Fibroblast of skin of abdomen (primary cell): Measurements from ENCODE around the gene RHOA.

Experiments
- DNase-seq: peaks from one replicate; pipeline ENCODE4 v3.0.0-alpha.2; 2013

Gene RHOA

DNA sequence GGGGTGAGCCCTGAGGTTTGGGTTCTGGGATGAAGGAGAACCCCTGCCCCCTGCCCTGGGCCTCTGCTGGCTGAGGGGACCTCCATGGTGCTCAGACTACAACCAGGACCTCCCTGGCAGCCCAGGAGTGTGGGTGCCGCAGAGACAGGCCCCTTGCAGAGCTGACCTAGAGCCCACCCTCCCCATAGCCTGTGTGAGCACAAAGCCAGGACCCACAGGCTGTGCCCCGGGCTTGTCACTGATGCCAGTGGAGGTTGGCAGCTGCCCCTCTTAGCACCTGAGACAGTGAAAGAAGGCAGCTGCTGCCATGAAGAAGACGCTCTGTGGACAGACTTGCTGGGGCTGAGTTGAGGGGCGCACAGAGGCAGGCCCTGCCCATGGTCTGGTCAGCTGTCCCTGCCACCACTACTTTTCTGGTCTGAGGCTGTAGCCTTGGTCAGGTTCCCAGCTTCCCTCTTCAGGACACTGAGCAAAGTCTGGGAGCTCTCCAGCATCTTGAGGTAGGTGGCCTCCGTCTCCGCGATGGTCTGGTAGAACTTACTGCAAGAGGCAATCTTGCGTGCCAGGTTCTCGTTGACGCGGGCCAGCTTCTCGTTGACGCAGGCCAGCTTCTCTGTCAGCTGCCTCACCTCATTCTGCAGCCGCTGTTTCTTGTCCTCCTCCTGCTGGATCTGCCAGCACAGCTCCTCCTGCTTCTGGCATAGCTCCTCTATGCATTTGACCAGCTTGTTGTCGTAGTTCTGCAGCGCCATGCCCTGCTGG, 94.9 kb downstream of the RHOA start:
- DNase-seq = no peak

DNA sequence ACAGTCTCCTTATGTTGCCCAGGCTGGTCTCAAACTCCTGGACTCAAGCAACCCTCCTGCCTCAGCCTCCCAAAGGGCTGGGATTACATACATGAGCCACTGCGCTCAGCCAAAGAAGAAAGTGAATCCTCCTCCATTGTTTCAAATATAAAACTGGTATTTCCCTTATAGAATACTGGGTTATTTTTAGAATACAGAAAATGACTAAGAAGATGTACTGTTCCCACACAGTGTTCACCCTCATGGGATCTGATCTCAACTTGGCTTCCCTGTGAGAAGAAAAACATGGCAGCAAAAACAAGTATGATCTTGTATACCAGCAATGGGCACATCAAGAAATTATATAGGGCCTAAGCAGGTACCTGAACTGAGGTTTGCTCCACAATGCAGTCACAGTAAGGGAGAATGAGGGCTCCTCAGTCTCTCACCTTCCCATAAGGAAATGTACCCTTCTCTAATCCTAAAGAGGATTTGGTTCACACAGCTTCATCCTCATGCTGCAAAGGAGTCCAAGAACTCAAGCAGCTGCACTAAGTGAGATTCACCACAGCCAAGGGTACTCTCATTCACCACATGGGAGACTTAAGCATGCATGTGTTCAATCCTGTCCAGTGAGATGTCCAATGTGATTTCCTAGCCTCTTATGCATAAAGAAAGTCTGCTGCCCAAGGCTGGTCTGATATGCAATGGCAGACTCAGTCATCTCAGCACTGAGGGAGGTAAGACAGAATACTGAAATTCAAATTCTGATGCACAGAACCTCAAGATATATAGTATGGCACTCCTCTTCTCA, 97.7 kb downstream of the RHOA start:
- peak; percentile 8 for DNase-seq

GRCh38 chr3:49311283-49311682, 100.5 kb downstream of the RHOA start:
- no peak for DNase-seq

GRCh38 chr3:49310677-49311076, 101.1 kb downstream of the RHOA start:
- no peak for DNase-seq
